GM21515 (cell line): ENCODE results near the gene G3BP1.
"Not testable (repeated sequence)": the region's sequence is repeated elsewhere in the genome, so short reads cannot be mapped to it uniquely, and the experiment has no call there.

ENCODE experiments used
- ATAC-seq: cut with Tn5 transposase; IDR thresholded peaks from one replicate; pipeline ENCODE4 v1.9.1; 2021; ENCODE audit not compliant: unreplicated experiment

G3BP1 gene

GRCh38 chr5:151771259-151772028 is at the start of gene G3BP1:
Gene G3BP1 (plus strand): TSS chr5:151771954. CDS start chr5:151786621, 14,667 bp downstream.
- ATAC-seq, result peak; percentile 79

- no peak for ATAC-seq
These were observed 49.2 kb upstream of the G3BP1 start for GRCh38 chr5:151722546-151722945.

GRCh38 chr5:151724360-151724759 is 47.4 kb upstream of the G3BP1 start:
- no peak for ATAC-seq

- ATAC-seq, result not testable (repeated sequence)
These were observed 42.2 kb upstream of the G3BP1 start for GRCh38 chr5:151729597-151729996.

GRCh38 chr5:151730381-151730780 is 41.4 kb upstream of the G3BP1 start:
- no peak for ATAC-seq

- no peak for ATAC-seq
These were observed 38.2 kb upstream of the G3BP1 start for GRCh38 chr5:151733358-151734063.

- ATAC-seq, result no peak
These were observed 37.7 kb upstream of the G3BP1 start for GRCh38 chr5:151734064-151734408.

GRCh38 chr5:151735646-151736045 is 36.1 kb upstream of the G3BP1 start:
- no peak for ATAC-seq

- ATAC-seq, result no peak
These were observed 34.3 kb upstream of the G3BP1 start for GRCh38 chr5:151737431-151737830.

GRCh38 chr5:151738125-151738848 is 33.5 kb upstream of the G3BP1 start:
- no peak for ATAC-seq

GRCh38 chr5:151739395-151739794 is 32.4 kb upstream of the G3BP1 start:
- ATAC-seq, result no peak

- no peak for ATAC-seq
These were observed 31.8 kb upstream of the G3BP1 start for GRCh38 chr5:151739939-151740335.

- peak; percentile 78 for ATAC-seq
These were observed 31.3 kb upstream of the G3BP1 start for GRCh38 chr5:151740336-151740942.

GRCh38 chr5:151740958-151741373 is 30.8 kb upstream of the G3BP1 start:
- no peak for ATAC-seq

- no peak for ATAC-seq
These were observed 29.9 kb upstream of the G3BP1 start for GRCh38 chr5:151741678-151742423.

GRCh38 chr5:151742870-151743294 is 28.9 kb upstream of the G3BP1 start:
- no peak for ATAC-seq

- no peak for ATAC-seq
These were observed 28.2 kb upstream of the G3BP1 start for GRCh38 chr5:151743530-151743929.

- no peak for ATAC-seq
These were observed 26.6 kb upstream of the G3BP1 start for GRCh38 chr5:151745071-151745705.

- ATAC-seq, result no peak
These were observed 21.6 kb upstream of the G3BP1 start for GRCh38 chr5:151750121-151750520.

- ATAC-seq, result no peak
These were observed 20.7 kb upstream of the G3BP1 start for GRCh38 chr5:151751091-151751490.
